Cardiac muscle cell (in vitro differentiated cells and primary cell): ENCODE data around the gene TTC28. TPM values are rescaled to one million over a fixed set of nuclear protein-coding genes. Genes with fewer than 3 reads are reported as not detected.
"Not testable (repeated sequence)": the region's sequence is repeated elsewhere in the genome, so short reads cannot be mapped to it uniquely, and the experiment has no call there.

Experiments
- DNase-seq, 2 donors: peaks; one replicate each; pipeline versions ENCODE4 v3.0.0 to v3.0.0-alpha.2; 2010 to 2017; ENCODE audit warnings: low read depth in 1 of 2, low spot score in 1 of 2
- H3K27ac ChIP-seq: fragments of 200-600 bp; sonication (generic); 2 replicates; pipeline ENCODE4 v1.5.1; 2016
- H3K27me3 ChIP-seq: fragments of 200-600 bp; sonication (generic); 2 replicates; pipeline ENCODE4 v1.6.0; 2016; ENCODE audit warnings: control low read depth
- H3K36me3 ChIP-seq: fragments of 200-600 bp; sonication (generic); 2 replicates; pipeline ENCODE4 v1.5.1; 2016; ENCODE audit warnings: control low read depth
- H3K4me1 ChIP-seq: fragments of 200-600 bp; sonication (generic); 2 replicates; pipeline ENCODE4 v1.8.1; 2017; ENCODE audit warnings: low read depth, mild to moderate bottlenecking, mixed run types
- H3K4me3 ChIP-seq: fragments of 200-600 bp; sonication (generic); 2 replicates; pipeline ENCODE4 v1.5.1; 2016; ENCODE audit warnings: mild to moderate bottlenecking
- H3K9me3 ChIP-seq: fragments of 200-600 bp; sonication (generic); 2 replicates; pipeline ENCODE4 v1.5.1; 2017; ENCODE audit warnings: low read depth, mild to moderate bottlenecking, control low read depth
- polyA plus RNA-seq: library from polyadenylated mRNA; unstranded; fragments of >200 nt; fragmentation: Nextera tagmentation; extraction: Ambion mirVana; gene quantifications from 2 replicates; pipeline ENCODE4 v1.2.1, GENCODE V29; 2016
- total RNA-seq: library from RNA; depleted of rRNA; stranded (reverse); fragments of >200 nt; gene quantifications from 2 replicates; pipeline ENCODE4 v1.2.3, GENCODE V29; 2016
- TF ChIP-seq, protein P1 (sequence below): IDR thresholded peaks from 2 replicates; pipeline ENCODE4 v1.5.1; 2012; ENCODE audit warnings: low read depth, mild to moderate bottlenecking, low read length

TTC28 gene
- total and polyA plus RNA-seq, 2 experiments from 2014 or later = 27.3 to 109 TPM

- H3K4me1 ChIP-seq = no peaks in the 10 kb centered on the region
- H3K9me3 ChIP-seq = no peaks in the 10 kb centered on the region
- no peaks in the 10 kb centered on the region for H3K36me3 ChIP-seq
- no peaks in the 10 kb centered on the region for H3K27me3 ChIP-seq
- no peak overlapping the region for H3K27ac ChIP-seq
- TF ChIP-seq, protein P1, sequence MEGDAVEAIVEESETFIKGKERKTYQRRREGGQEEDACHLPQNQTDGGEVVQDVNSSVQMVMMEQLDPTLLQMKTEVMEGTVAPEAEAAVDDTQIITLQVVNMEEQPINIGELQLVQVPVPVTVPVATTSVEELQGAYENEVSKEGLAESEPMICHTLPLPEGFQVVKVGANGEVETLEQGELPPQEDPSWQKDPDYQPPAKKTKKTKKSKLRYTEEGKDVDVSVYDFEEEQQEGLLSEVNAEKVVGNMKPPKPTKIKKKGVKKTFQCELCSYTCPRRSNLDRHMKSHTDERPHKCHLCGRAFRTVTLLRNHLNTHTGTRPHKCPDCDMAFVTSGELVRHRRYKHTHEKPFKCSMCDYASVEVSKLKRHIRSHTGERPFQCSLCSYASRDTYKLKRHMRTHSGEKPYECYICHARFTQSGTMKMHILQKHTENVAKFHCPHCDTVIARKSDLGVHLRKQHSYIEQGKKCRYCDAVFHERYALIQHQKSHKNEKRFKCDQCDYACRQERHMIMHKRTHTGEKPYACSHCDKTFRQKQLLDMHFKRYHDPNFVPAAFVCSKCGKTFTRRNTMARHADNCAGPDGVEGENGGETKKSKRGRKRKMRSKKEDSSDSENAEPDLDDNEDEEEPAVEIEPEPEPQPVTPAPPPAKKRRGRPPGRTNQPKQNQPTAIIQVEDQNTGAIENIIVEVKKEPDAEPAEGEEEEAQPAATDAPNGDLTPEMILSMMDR = no peak
- DNase-seq = no peak
- H3K4me3 ChIP-seq = no peak overlapping the region
Measured at GRCh38 chr22:28563636-28564035, 116.0 kb downstream of the TTC28 start.

DNA sequence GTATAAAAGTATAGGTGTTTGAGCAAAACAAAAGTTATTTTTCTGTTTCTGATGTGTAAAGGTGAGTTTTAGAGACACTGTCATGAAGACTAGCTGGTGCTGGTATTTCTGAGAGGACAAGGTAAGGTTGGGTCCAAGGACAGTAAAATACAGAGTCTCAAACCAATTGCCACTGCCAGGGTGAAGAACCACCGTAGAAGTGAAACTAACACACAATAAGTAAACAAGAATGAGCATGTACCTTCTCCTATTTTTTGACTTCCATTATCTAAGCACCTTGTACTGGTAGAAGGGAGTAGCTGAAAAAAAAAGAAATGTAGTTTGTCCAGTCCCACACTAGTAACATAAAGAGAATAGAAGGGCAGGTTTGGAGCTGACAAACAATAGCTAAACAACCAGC, 117.3 kb downstream of the TTC28 start:
- TF ChIP-seq, protein P1 = no peak
- no peaks in the 10 kb centered on the region for H3K4me1 ChIP-seq
- DNase-seq = no peak
- H3K36me3 ChIP-seq = no peaks in the 10 kb centered on the region
- no peaks in the 10 kb centered on the region for H3K9me3 ChIP-seq
- H3K27ac ChIP-seq = no peak overlapping the region
- H3K4me3 ChIP-seq = no peak overlapping the region
- no peaks in the 10 kb centered on the region for H3K27me3 ChIP-seq

GRCh38 chr22:28560743-28561101, 118.9 kb downstream of the TTC28 start:
- H3K4me3 ChIP-seq, DNase-seq, H3K4me1 ChIP-seq, H3K9me3 ChIP-seq, H3K36me3 ChIP-seq, H3K27me3 ChIP-seq: not testable (repeated sequence)
- H3K27ac ChIP-seq = peak overlapping the region; percentile 52

GRCh38 chr22:28560046-28560742, 119.4 kb downstream of the TTC28 start:
- H3K27ac ChIP-seq = peak overlapping the region; percentile 52

DNA sequence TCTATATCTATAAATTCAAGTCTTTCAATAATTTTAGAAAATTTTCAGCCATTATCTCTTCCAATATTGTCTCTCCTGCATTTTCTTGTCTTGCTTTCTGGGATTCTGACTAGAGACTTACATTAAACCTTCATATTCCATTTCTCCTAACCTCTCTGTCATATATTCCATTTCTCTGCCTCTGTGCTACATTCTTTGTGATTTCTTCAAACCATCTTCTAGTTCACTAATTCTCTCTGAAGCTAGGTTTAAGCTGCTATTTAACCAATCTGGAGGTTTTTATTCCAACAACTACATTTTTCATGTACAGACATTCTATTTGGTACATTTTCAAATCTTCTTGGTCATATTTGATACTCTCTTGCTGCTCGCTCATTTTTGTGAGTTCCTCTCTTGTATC, 122.5 kb downstream of the TTC28 start:
- Histone ChIP-seq H3K4me1 (no peaks in the 10 kb centered on the region), H3K36me3 (no peaks in the 10 kb centered on the region), H3K27me3 (no peaks in the 10 kb centered on the region), H3K4me3 (no peak overlapping the region), H3K9me3 (no peaks in the 10 kb centered on the region), H3K27ac (no peak overlapping the region)
- no peak for DNase-seq
- TF ChIP-seq, protein P1 = no peak

More at GRCh38 chr22:28560046-28560742, 119.4 kb downstream of the TTC28 start:
- TF ChIP-seq, protein P1 = no peak
- H3K9me3 ChIP-seq = no peaks in the 10 kb centered on the region
- H3K36me3 ChIP-seq = no peaks in the 10 kb centered on the region
- no peaks in the 10 kb centered on the region for H3K27me3 ChIP-seq
- DNase-seq = peak in 1 of 2 donors; percentile 71
- no peaks in the 10 kb centered on the region for H3K4me1 ChIP-seq
- H3K4me3 ChIP-seq = no peak overlapping the region

- not testable (repeated sequence) for H3K27ac ChIP-seq, H3K4me3 ChIP-seq, H3K27me3 ChIP-seq, H3K4me1 ChIP-seq, H3K36me3 ChIP-seq, DNase-seq, H3K9me3 ChIP-seq
Measured at GRCh38 chr22:28553108-28553866, 126.4 kb downstream of the TTC28 start.
